Urinary bladder (tissue), 4 donors: ENCODE data around the gene UBE2K. TPM values are rescaled to one million over a fixed set of nuclear protein-coding genes. Genes with fewer than 3 reads are reported as not detected.
"Not testable (repeated sequence)": the region's sequence is repeated elsewhere in the genome, so short reads cannot be mapped to it uniquely, and the experiment has no call there.

ENCODE experiments used
- DNase-seq: peaks from one replicate; pipeline ENCODE4 v3.0.0-alpha.2; 2015; ENCODE audit errors: extremely low spot score
- H3K27ac ChIP-seq: one replicate; pipeline ENCODE4 v1.5.1; 2013; ENCODE audit warnings: low read depth, mild to moderate bottlenecking, moderate library complexity
- H3K36me3 ChIP-seq: one replicate; pipeline ENCODE4 v1.6.1; 2013; ENCODE audit warnings: mild to moderate bottlenecking, moderate library complexity; ENCODE audit not compliant: insufficient read depth
- H3K4me1 ChIP-seq: one replicate; pipeline ENCODE4 v1.6.1; 2013; ENCODE audit warnings: mild to moderate bottlenecking, moderate library complexity; ENCODE audit not compliant: insufficient read depth
- H3K4me3 ChIP-seq: one replicate; pipeline ENCODE4 v1.5.1; 2013; ENCODE audit warnings: low read depth, low read length
- WGBS: extraction: QIAGEN DNeasy Blood & Tissue Kit; methylation state at CpG from one replicate; pipeline ENCODE4 v1.1.7; 2013; 5-methylcytosine and 5-hydroxymethylcytosine counted together
- polyA plus RNA-seq: library from polyadenylated mRNA; stranded (reverse); fragments of 200-250 nt; gene quantifications from one replicate; pipeline ENCODE4 v1.2.3, GENCODE V29; 2013
- small RNA-seq: library from RNA; depleted of rRNA; stranded (forward); fragments of <200 nt; gene quantifications from one replicate; pipeline ENCODE3, GENCODE V24; 2014
- total RNA-seq: library from RNA; depleted of rRNA; stranded (reverse); fragments of >200 nt; gene quantifications from one replicate; pipeline ENCODE4 v1.2.3, GENCODE V29; 2014
- donor health status: healthy with polysubstance abuse.
- donor health status: healthy.

UBE2K gene
- total and polyA plus RNA-seq, 2 donors: 29.5 to 48.3 TPM

DNA sequence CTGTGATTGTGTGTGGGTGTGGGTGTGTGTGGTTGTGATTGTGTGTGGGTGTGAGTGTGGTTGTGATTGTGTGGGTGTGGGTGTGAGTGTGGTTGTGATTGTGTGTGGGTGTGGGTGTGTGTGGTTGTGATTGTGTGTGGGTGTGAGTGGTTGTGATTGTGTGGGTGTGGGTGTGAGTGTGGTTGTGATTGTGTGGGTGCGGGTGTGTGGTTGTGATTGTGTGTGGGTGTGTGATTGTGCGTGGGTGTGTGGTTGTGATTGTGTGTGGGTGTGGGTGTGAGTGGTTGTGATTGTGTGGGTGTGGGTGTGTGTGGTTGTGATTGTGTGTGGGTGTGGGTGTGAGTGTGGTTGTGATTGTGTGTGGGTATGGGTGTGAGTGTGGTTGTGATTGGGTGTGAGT lies 115.8 kb downstream of the UBE2K start:
- H3K27ac ChIP-seq, H3K36me3 ChIP-seq, H3K4me3 ChIP-seq, H3K4me1 ChIP-seq, DNase-seq: not testable (repeated sequence)
- 52% methylated on average over 1 of the region's 2 CpGs for WGBS

DNA sequence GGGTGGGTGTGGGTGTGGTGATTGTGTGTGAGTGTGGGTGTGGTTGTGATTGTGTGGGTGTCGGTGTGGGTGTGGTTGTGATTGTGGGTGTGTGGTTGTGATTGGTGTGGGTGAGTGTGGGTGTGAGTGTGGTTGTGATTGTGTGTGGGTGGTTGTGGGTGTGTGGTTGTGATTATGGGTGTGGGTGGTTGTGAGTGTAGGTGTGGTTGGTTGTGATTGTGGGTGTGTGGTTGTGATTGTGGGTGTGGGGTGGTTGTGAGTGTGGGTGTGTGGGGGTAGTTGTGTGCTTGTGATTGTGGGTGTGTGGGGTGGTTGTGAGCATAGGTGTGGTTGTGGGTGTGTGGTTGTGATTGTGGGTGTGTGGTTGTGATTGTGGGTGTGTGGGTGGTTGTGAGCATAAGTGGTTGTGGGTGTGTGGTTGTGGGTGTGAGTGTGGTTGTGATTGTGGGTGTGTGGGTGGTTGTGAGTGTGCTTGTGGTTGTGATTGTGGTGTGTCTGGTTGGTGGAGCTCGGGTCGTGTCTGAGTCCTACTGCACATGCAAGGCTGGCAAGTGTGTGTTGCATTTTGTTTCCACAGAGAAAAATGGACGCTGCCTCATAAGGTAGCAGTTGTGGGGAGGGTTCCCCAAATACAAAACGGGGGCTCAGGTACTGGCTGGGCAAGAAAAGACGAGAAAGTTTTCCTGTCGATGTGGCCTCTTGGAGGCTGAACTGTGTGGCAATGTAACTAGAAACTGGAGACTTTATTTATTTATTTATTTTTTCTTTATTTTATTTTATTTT lies 116.7 kb downstream of the UBE2K start:
- H3K4me3 ChIP-seq: no peak overlapping the region
- H3K27ac ChIP-seq: no peak overlapping the region
- H3K36me3 ChIP-seq: no peaks in the 10 kb centered on the region
- WGBS: 75% methylated on average over 7 of the region's 7 CpGs
- no peaks in the 10 kb centered on the region for H3K4me1 ChIP-seq
- DNase-seq: no peak

DNA sequence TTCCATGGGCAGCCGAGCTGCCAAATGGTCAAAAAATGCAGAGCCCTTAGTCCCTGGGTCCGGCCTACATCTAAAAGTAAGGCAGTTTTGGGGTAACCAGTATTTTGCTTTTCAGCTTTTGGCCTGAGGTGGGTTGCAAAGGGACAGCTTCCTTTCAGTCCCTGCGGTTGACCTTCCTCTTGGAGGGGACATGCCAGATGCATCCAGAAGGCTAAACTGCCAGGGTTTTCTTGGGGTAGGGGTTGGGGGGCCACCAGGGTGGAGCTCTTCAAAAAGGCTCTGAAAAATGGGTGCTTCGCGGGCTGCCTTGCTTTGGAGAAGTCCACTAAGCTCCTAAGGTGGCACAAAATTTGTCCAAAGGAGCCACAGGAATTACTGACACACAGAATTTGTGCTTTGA lies 120.7 kb downstream of the UBE2K start:
- Histone ChIP-seq H3K4me1 (no peaks in the 10 kb centered on the region), H3K4me3 (no peak overlapping the region), H3K27ac (no peak overlapping the region), H3K36me3 (peaks cover 2% of the 10 kb centered on the region)
- DNase-seq: no peak
- 92% methylated on average over 5 of the region's 5 CpGs for WGBS

DNA sequence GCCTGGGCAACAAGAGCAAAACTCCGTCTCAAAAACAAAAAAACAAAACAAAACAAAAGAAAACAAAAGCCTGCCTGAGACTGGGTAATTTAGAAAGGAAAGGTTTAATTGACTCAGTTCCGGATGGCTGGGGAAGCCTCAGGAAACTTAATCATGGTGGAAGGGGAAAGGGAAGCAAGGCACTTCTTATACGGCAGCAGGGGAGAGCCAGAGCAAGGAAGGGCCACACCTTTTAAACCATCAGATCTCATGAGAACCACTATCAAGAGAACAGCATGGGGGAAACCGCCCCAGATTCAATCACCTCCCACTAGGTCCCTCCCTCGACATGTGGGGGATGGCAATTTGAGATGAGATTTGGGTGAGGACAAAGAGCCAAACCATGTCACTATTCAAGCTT lies 122.2 kb downstream of the UBE2K start:
- H3K27ac ChIP-seq: no peak overlapping the region
- whole genome bisulfite sequencing: 71% methylated on average over 5 of the region's 5 CpGs
- H3K4me3 ChIP-seq: no peak overlapping the region
- H3K36me3 ChIP-seq: peaks cover 2% of the 10 kb centered on the region
- no peak for DNase-seq
- H3K4me1 ChIP-seq: no peaks in the 10 kb centered on the region

DNA sequence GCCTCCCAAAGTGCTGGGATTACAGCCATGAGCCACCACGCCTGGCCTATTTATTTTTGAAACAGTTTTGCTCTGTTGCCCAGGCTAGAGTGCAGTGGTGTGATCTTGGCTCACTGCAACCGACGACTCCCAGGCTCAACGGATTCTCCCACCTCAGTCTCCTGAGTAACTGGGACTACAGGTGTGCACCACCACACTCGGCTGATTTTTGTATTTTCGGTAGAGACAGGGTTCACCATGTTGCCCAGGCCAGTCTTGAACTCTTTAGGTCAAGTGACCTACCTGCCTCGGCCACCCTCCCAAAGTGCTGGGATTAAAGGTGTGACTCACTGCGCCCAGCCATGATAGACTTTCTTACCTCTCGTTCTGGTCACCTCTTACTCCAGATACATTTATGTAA lies 124.0 kb downstream of the UBE2K start:
- Histone ChIP-seq H3K36me3 (peaks cover 2% of the 10 kb centered on the region), H3K27ac (no peak overlapping the region), H3K4me1 (no peaks in the 10 kb centered on the region), H3K4me3 (no peak overlapping the region)
- WGBS: 98% methylated on average over 9 of the region's 9 CpGs
- DNase-seq: no peak

DNA sequence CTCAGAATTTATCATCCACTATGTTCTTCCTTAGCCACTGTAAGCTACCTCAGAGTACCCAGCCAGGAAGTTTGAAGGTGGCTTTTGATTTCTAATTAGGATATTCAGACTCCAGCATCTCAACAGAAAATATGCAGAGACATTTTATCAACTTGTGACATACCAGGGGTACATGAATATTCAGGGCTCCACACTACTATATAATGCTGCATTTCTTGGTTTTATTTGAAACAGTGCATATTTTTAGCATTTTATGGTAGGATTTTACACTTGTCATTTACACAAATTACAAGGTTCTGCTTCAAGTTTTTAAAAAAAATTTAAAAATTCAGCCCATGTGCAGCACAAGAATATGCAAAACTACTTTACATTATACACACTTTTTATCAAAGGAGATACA lies 124.7 kb downstream of the UBE2K start:
- Histone ChIP-seq H3K36me3 (peaks cover 2% of the 10 kb centered on the region), H3K27ac (no peak overlapping the region), H3K4me1 (no peaks in the 10 kb centered on the region), H3K4me3 (no peak overlapping the region)
- no peak for DNase-seq

DNA sequence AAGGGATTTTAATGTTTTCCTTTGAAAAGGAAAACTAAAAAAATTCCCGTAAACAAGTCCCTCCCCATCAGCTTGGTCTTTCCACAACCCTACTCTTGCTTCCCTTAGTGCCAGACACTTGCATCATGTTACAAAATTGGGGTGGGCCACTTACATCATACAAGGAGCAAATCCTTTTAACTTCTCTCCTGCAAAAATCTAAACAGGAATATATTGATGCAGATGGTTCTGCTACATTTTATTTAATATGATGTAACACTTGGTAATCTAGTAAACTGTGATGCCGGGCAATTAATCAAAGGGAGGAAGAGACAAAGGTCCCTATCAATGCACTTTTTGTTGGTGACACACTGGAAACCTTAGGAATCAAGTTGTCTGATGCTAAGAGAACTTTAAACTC lies 125.3 kb downstream of the UBE2K start:
- DNase-seq: no peak
- 59% methylated on average over 2 of the region's 2 CpGs for WGBS

DNA sequence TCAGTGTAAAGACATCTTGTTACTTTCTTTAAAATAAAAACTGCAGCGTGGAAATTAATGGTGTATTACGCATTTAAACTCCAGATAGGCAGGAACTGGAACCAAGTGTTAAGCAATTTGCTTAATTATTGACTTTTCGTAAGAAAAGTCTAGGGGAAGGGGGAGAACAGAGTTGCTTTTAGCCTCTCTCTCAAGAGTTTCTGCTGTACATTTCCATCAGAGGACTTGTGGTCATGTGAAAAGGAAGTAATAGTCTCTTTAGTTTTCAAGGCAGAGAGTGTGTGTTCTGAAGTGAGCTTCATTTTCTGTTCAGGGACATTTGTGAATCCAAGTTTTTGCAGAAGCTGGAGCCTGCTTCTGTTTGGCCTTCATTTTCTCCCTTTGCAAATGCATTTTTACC lies 127.2 kb downstream of the UBE2K start:
- Histone ChIP-seq H3K36me3 (peaks cover 2% of the 10 kb centered on the region), H3K4me3 (no peak overlapping the region), H3K4me1 (no peaks in the 10 kb centered on the region), H3K27ac (no peak overlapping the region)
- no peak for DNase-seq
- 93% methylated on average over 3 of the region's 3 CpGs for WGBS

More for the DNA sequence above, 125.3 kb downstream of the UBE2K start:
- H3K4me1 ChIP-seq: no peaks in the 10 kb centered on the region
- peaks cover 2% of the 10 kb centered on the region for H3K36me3 ChIP-seq
- H3K27ac ChIP-seq: no peak overlapping the region
- H3K4me3 ChIP-seq: no peak overlapping the region

DNA sequence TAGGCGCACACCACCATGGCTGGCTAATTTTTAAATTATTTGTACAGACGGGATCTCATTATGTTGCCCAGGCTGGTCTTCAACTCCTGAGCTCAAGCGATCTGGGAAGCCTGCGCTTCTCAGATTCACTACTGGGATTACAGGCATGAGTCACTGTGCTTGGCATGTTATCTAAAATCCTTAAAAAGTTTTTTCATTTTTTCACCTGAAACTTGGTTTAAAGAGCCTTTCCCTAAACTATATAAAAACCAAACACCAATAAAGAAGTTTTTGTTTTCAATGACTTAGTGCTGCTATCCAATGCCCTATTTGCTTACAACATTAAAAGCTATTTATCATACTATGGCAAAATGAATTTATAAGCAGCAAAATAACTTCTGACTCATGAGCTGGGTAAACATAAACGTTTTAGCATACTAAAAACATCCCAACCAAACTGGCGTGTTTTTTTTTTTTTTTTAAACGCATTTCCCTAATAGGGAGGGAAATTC lies 127.8 kb downstream of the UBE2K start:
- Histone ChIP-seq H3K4me1 (no peaks in the 10 kb centered on the region), H3K36me3 (peaks cover 2% of the 10 kb centered on the region), H3K4me3 (no peak overlapping the region), H3K27ac (no peak overlapping the region)
- WGBS: 53% methylated on average over 7 of the region's 7 CpGs
- no peak for DNase-seq

Small RNA genes within 50 kb of the gene (small RNA-seq; reads per million reads assigned to genes)
- not detected for gene RF00019
- not detected for gene RN7SL558P

Other genes starting within 250 kb of the UBE2K start
- 3,585 TPM for gene RPL9, start 239.2 kb upstream of the UBE2K start, total RNA-seq
- 1,361 TPM for gene RPL9, start 239.2 kb upstream of the UBE2K start, polyA plus RNA-seq
- 25.4 TPM for gene LIAS, start 239.1 kb upstream of the UBE2K start, total RNA-seq
- gene LIAS, start 239.1 kb upstream of the UBE2K start, polyA plus RNA-seq: 14.6 TPM
- 75.3 TPM for gene UGDH, start 170.7 kb upstream of the UBE2K start, total RNA-seq
- gene UGDH, start 170.7 kb upstream of the UBE2K start, polyA plus RNA-seq: 23.7 TPM
- gene SMIM14, start 59.3 kb upstream of the UBE2K start, total RNA-seq: 45.2 TPM
- 36.4 TPM for gene SMIM14, start 59.3 kb upstream of the UBE2K start, polyA plus RNA-seq